Mucosa of gallbladder (tissue), 1 donor: ENCODE data around the gene BTBD7. TPM values are rescaled to one million over a fixed set of nuclear protein-coding genes. Genes with fewer than 3 reads are reported as not detected.
"Not testable (repeated sequence)": the region's sequence is repeated elsewhere in the genome, so short reads cannot be mapped to it uniquely, and the experiment has no call there.

ENCODE experiments used
- DNase-seq: peaks from one replicate; pipeline ENCODE4 v3.0.0-alpha.2; 2020; ENCODE audit warnings: low spot score
- total RNA-seq: library from RNA; stranded (reverse); gene quantifications from one replicate; pipeline ENCODE4 v1.2.1, GENCODE V29; 2021
- donor health status: DM: no; HTN: no; CAD: no.

The BTBD7 gene
- 45.1 TPM for total RNA-seq

GRCh38 chr14:93332853-93333630 is at the start of gene BTBD7:
Gene BTBD7 (minus strand): TSS chr14:93333036. CDS start chr14:93296051, 36,985 bp downstream.
- peak; percentile 95 for DNase-seq

DNA sequence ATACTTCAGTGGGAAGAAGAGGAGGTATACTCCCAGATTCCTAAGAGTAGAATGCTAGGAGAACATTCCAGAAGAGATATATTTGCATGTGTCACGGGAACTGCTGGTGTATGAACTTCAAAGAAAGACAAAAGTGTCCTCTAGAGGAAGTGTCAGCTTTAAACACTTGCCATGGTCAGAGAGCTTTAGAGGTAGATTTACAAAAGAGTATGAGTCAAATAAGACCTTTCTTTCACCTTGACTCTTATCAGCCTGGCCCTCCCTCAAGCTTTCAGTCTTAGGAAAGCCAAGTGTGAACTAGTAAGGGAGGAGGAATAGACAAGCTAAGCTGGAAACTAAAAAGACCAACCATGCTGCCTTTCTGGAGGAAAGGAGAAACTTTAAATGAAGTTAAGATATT is 48.8 kb upstream of the BTBD7 start:
- no peak for DNase-seq

GRCh38 chr14:93379831-93380230 is 47.0 kb upstream of the BTBD7 start:
- no peak for DNase-seq

- DNase-seq: no peak
Measured at GRCh38 chr14:93375673-93376156, 42.9 kb upstream of the BTBD7 start.

DNA sequence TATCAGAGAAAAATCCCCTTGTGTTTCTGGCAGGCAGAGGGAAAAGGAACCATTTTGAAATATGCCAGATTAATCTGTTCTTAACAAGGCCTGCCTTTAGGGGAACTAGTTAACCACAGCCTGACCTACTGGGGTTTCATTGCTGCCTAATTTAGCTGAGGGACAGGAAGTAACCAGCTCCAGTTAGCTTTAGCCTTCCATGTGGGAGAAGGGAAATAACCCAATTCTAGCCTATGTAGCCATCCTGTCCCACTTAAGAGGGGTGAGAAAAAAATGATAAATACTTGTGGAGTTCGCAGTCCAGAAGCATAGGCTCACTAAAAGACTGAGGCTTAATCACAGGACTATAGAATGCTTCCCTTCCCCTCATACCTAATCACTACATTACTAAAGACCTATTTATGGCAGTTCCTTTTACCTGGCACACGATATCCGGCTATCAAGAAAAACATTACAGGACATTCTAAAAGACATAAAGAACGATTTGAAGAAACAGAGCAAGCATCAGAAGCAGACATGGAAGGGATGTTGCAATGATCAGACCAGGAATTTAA is 37.0 kb upstream of the BTBD7 start:
- no peak for DNase-seq

- DNase-seq: no peak
Measured at GRCh38 chr14:93368996-93369712, 36.3 kb upstream of the BTBD7 start.

DNA sequence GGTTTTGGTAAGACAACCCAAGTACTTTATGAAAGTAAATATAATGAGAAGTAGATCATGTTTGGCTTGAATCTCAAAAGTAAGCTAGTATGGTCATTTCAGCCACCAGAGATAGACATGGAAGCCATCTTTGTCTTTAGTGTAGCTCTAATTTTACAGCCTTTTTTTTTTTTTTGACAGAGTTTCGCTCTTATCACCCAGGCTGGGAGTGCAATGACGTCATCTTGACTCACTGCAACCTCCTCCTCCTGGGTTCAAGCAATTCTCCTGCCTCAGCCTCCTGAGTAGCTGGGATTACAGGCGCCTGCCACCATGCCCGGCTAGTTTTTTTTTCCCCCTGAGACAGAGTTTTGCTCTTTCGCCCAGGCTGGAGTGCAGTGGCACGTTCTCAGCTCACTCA is 22.0 kb upstream of the BTBD7 start:
- not testable (repeated sequence) for DNase-seq

DNA sequence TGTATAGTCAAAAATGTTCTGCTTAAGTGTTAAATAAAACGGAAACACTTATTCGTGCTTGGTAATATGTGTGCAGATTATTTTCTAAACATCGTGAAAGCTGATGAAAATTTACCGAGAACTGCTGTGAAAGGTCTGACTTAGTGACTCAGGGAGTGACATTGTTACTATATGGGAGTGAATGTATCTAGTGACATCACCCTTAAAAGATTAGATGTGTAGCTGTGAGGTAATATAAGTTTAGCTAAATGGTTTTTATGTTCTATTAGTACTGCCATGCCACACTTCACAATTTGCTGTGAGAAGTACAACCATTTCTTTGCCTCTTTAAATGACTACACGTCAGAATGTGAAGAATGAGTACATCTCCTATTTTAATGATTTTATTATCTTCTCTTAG is 15.5 kb upstream of the BTBD7 start:
- DNase-seq: no peak

GRCh38 chr14:93347850-93348249 is 15.0 kb upstream of the BTBD7 start:
- no peak for DNase-seq

DNA sequence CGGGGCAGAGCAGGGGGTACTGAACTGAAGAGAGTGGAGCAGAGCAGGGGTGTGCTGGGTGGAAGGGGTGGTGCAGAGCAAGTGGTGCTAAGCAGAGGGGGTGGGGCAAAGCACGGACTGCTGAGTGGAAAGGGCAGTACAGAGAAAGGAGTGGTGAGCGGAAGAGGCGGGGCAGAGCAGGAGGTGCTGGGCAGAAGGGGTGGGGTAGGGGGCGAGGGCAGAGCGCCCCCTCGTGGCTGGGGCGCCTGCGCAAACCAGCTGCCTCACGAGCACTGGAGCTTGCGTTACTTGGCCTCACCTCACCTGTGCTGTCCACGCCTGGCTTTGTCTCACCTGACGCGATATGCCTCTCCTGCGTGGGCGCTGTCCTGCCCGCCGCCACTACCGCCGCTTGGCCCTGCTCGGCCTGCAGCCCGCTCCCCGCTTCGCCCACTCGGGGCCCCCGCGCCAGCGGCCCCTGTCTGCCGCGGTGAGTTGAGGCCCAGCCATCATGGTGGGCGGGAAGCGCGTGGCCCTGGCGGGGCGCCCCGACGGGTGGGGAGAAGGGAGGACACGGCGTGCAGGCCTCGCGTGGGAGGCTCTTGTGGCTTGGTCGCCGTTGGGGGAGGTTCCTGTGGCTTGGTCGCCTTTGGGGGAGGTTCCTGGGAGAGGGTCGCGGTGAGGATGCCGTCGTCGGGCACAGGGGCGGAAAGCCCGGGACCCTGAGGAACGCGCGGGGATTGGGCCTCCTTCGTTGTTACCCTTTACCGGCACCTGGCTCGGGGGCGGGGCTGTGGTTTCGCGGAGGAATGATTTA is 14.3 kb upstream of the BTBD7 start, which contains the start of gene COX8C:
Gene COX8C (plus strand): TSS at position 257 of the 796 bp plus-strand sequence. CDS start 87 bp downstream, at position 344.
- DNase-seq: no peak

DNA sequence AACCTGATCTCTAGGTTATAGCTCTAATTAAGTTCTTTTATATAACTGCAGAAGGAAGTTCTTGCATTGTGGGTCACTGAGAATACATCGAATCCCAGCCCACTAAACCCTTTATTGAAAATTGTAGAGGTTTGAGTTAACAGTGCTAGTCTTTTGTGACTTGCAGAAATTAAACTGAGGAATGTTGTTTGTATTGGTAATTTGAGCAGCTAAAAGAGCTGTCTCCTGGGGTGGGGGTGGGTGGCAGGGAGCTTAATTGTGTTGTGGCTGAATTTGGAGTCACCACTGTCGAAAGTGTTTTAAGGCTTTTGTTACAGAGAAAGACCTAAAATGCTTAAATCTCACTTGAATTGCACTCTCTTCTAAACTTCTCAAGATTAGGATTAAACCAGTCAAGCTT is 11.0 kb upstream of the BTBD7 start:
- no peak for DNase-seq

DNA sequence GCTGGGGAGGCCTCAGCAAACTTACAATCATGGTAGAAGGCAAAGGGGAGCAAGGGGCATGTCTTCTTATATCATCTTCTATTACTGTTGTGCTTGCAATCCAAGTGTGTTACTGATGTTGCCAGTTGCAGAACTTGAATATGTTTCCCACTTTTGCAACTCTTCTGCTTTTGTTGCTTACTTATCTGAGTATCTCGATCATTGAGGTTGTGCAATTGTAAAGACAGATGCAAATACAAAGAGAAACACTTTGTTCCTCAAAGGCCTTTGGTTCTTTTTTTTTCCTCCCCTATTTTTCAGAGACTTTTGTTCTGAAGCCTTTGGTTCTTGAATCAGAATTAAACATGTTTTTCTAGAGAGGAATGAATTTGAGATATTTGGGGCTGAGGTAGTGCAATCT is 10.4 kb upstream of the BTBD7 start:
- no peak for DNase-seq

GRCh38 chr14:93337884-93338283 is 5.0 kb upstream of the BTBD7 start:
- no peak for DNase-seq

DNA sequence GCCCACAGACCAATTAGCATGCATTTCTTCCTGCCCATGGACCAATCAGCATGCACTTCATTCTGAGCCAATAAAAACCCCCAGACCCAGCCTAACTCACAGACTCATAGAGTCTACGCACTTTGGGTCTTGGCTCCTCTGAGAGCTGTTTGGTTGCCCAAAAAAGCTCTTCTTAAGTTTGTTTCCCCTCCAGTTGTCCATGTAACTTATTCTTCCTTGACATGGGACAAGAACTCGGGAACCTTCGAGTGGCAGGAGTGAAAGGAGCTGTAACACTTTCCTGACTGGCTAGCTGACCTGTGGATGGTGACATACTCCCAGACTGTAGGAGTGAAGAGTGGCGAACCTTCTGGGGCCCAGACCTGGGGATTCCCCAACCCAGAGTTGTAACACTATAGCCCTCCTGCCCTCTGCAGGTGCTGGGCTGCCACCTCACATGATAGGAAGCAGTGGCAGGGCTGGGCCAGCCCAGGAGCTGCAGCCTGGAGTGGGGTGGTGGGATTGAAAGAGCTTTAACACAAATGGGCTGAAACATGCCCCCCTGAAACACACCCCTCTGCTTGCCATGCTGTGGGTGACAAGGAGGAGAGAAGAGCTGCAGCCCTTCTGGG is 4.4 kb upstream of the BTBD7 start:
- DNase-seq: no peak

DNA sequence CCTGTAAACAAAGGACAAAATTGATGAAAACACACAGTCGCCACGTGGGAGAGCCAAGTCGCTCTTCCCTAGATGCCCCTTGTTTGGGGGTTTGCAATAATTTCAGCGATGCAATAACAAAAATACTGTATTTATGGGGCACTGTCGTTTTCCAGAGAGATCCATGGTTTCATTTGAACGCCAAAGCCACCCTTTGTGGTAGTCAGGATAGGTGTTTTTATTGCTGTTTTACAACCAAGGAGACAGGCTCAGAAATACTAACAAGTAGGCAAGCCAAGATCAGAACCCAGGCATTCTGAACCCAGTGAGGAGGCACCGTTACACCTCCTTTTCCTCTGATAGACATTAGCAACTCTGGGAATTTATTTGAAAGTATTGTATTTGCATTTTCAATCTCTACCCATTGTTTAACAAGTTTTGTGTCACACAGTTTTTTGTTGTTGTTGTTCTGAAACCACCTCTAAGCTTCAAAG is 831 bp upstream of the BTBD7 start:
- DNase-seq: no peak

GRCh38 chr14:93332397-93332852 is 411 bp downstream of the BTBD7 start:
- DNase-seq: no peak

- no peak for DNase-seq
Measured at GRCh38 chr14:93331728-93332396, 974 bp downstream of the BTBD7 start.

GRCh38 chr14:93331002-93331727 is 1.7 kb downstream of the BTBD7 start:
- DNase-seq: no peak

DNA sequence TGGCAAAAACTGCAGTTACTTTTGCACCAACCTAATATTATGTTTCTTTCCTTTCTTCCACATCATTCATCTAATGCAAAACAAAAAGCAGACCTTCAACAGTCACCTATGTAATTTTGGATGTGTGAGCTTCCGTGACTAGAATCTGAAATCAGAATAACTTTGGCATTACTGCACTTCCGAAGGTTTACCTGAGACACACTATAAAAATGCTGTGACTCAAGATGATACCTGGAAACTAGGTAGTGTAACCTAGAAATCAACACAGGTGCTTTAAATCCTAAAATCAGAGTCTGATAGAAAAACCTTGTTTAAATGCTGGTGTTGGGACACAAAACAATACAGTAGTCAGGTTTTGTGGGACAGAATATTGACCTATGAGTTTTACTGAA is 2.2 kb downstream of the BTBD7 start:
- DNase-seq: no peak
